Neural progenitor cell (in vitro differentiated cells): ENCODE results near the gene CDH12. TPM values are rescaled to one million over a fixed set of nuclear protein-coding genes. Genes with fewer than 3 reads are reported as not detected.

Experiments
- DNase-seq: peaks from one replicate; pipeline ENCODE4 v3.0.0-alpha.2; 2016; ENCODE audit warnings: low spot score
- H2AFZ ChIP-seq: fragments of 200-600 bp; sonication (generic); replicated peaks from 2 replicates; pipeline ENCODE4 v1.6.1; 2016; ENCODE audit warnings: antibody characterized with exemption
- H3F3A ChIP-seq: fragments of 200-600 bp; sonication (generic); 2 replicates; pipeline ENCODE4 v1.6.1; 2016; ENCODE audit warnings: antibody characterized with exemption, low read depth
- H3K27ac ChIP-seq: fragments of 200-600 bp; sonication (generic); 2 replicates; pipeline ENCODE4 v1.5.1; 2016; ENCODE audit warnings: mild to moderate bottlenecking
- H3K27me3 ChIP-seq: fragments of 200-600 bp; sonication (generic); 2 replicates; pipeline ENCODE4 v1.6.1; 2016; ENCODE audit warnings: mild to moderate bottlenecking, moderate library complexity
- H3K36me3 ChIP-seq: fragments of 200-600 bp; sonication (generic); 2 replicates; pipeline ENCODE4 v1.5.1; 2016
- H3K4me1 ChIP-seq: fragments of 200-600 bp; sonication (generic); 2 replicates; pipeline ENCODE4 v1.6.1; 2016; ENCODE audit warnings: mixed run types
- H3K4me2 ChIP-seq: fragments of 200-600 bp; sonication (generic); 2 replicates; pipeline ENCODE4 v1.6.1; 2016
- H3K4me3 ChIP-seq: fragments of 200-600 bp; sonication (generic); 2 replicates; pipeline ENCODE4 v1.5.1; 2016
- H3K79me2 ChIP-seq: fragments of 200-600 bp; sonication (generic); 2 replicates; pipeline ENCODE4 v1.6.1; 2016; ENCODE audit warnings: low read depth
- H3K9ac ChIP-seq: fragments of 200-600 bp; sonication (generic); 2 replicates; pipeline ENCODE4 v1.6.1; 2016
- H3K9me3 ChIP-seq: fragments of 200-600 bp; sonication (generic); 2 replicates; pipeline ENCODE4 v1.5.1; 2016; ENCODE audit warnings: low read depth
- H4K20me1 ChIP-seq: fragments of 200-600 bp; sonication (generic); 2 replicates; pipeline ENCODE4 v1.6.1; 2016; ENCODE audit warnings: low read depth
- H3K27ac Mint-ChIP-seq: 3 replicates; pipeline ENCODE4 v1.8.0; 2021; ENCODE audit warnings: mixed read lengths
- H3K27me3 Mint-ChIP-seq: 2 replicates; pipeline ENCODE4 v1.8.0; 2022; ENCODE audit warnings: low read depth, mild to moderate bottlenecking, inconsistent platforms, moderate library complexity, mixed read lengths; ENCODE audit not compliant: insufficient read depth
- H3K36me3 Mint-ChIP-seq: 3 replicates; pipeline ENCODE4 v1.8.0; 2021; ENCODE audit warnings: mixed read lengths
- H3K4me1 Mint-ChIP-seq: 3 replicates; pipeline ENCODE4 v1.8.0; 2021; ENCODE audit warnings: mixed read lengths
- H3K4me3 Mint-ChIP-seq: 3 replicates; pipeline ENCODE4 v1.8.0; 2021; ENCODE audit warnings: mild to moderate bottlenecking, moderate library complexity, mixed read lengths
- H3K9me3 Mint-ChIP-seq: 3 replicates; pipeline ENCODE4 v1.8.0; 2020; ENCODE audit warnings: mixed read lengths
- EZH2 ChIP-seq: fragments of 200-600 bp; sonication (generic); IDR thresholded peaks from 2 replicates; pipeline ENCODE4 v1.6.1; 2017; ENCODE audit warnings: antibody characterized with exemption, mild to moderate bottlenecking, moderate library complexity
- EZH2phosphoT487 ChIP-seq: fragments of 200-600 bp; sonication (generic); IDR thresholded peaks from 2 replicates; pipeline ENCODE4 v1.6.1; 2017; ENCODE audit warnings: antibody characterized with exemption
- total RNA-seq: library from RNA; depleted of rRNA; stranded (reverse); fragments of >200 nt; gene quantifications from 2 replicates; pipeline ENCODE4 v1.2.3, GENCODE V29; 2015; ENCODE audit warnings: low replicate concordance
- TF ChIP-seq, protein P1 (sequence below): fragments of 200-600 bp; sonication (generic); IDR thresholded peaks from 2 replicates; pipeline ENCODE4 v1.5.1; 2017; ENCODE audit warnings: antibody characterized with exemption, mild to moderate bottlenecking

The CDH12 gene
- total RNA-seq, 1 donor from 2014 or later: not detected

DNA sequence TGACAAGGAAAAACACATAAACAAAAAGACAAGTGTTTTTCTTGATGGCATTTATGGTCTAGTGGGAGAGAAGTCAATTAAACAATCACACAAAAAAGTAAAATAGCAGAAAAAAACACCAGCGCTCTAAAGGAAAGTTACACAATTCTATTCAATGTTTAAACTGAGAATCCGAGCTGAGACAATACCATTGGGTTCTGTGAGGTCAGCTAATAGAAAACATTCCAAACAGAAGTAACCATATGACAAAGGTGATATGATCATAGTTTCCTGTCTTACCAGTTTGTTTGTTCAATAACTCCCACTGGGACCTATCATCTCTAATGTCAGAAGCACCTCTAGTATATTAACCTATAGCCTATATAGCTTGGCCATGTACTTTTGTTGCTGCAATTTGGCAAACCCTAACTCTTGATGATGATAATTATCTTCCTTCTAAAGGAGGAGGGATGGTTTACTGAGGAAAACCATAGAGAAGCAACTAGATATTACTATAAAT lies 1030.0 kb downstream of the CDH12 start:
- Histone ChIP-seq H4K20me1 (no peaks in the 10 kb centered on the region), H3K4me3 (no peak overlapping the region), H3F3A (no peaks in the 10 kb centered on the region), H3K9ac (no peak overlapping the region), H3K27me3 (no peaks in the 10 kb centered on the region), H3K36me3 (no peaks in the 10 kb centered on the region), H2AFZ (no peak overlapping the region), H3K4me1 (no peaks in the 10 kb centered on the region), H3K9me3 (no peaks in the 10 kb centered on the region), H3K27ac (no peak overlapping the region), H3K79me2 (no peaks in the 10 kb centered on the region), H3K4me2 (no peak overlapping the region)
- Mint-ChIP-seq H3K4me3 (no peak overlapping the region), H3K9me3 (no peaks in the 10 kb centered on the region), H3K4me1 (no peaks in the 10 kb centered on the region), H3K27me3 (no peaks in the 10 kb centered on the region), H3K36me3 (no peaks in the 10 kb centered on the region), H3K27ac (no peak overlapping the region)
- TF ChIP-seq EZH2 (no peak), EZH2phosphoT487 (no peak)
- TF ChIP-seq, protein P1, sequence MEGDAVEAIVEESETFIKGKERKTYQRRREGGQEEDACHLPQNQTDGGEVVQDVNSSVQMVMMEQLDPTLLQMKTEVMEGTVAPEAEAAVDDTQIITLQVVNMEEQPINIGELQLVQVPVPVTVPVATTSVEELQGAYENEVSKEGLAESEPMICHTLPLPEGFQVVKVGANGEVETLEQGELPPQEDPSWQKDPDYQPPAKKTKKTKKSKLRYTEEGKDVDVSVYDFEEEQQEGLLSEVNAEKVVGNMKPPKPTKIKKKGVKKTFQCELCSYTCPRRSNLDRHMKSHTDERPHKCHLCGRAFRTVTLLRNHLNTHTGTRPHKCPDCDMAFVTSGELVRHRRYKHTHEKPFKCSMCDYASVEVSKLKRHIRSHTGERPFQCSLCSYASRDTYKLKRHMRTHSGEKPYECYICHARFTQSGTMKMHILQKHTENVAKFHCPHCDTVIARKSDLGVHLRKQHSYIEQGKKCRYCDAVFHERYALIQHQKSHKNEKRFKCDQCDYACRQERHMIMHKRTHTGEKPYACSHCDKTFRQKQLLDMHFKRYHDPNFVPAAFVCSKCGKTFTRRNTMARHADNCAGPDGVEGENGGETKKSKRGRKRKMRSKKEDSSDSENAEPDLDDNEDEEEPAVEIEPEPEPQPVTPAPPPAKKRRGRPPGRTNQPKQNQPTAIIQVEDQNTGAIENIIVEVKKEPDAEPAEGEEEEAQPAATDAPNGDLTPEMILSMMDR: no peak
- no peak for DNase-seq

- Histone ChIP-seq H2AFZ (no peak overlapping the region), H4K20me1 (no peaks in the 10 kb centered on the region), H3K27ac (no peak overlapping the region), H3K27me3 (no peaks in the 10 kb centered on the region), H3K4me2 (no peak overlapping the region), H3K9me3 (no peaks in the 10 kb centered on the region), H3K4me1 (no peaks in the 10 kb centered on the region), H3K4me3 (no peak overlapping the region), H3K79me2 (no peaks in the 10 kb centered on the region), H3K36me3 (no peaks in the 10 kb centered on the region), H3F3A (no peaks in the 10 kb centered on the region), H3K9ac (no peak overlapping the region)
- no peak for TF ChIP-seq EZH2
- TF ChIP-seq EZH2phosphoT487: no peak
- TF ChIP-seq, protein P1: no peak
- DNase-seq: no peak
- H3K4me3 Mint-ChIP-seq: no peak overlapping the region
- H3K4me1 Mint-ChIP-seq: no peaks in the 10 kb centered on the region
- H3K27me3 Mint-ChIP-seq: no peaks in the 10 kb centered on the region
- no peak overlapping the region for H3K27ac Mint-ChIP-seq
- H3K9me3 Mint-ChIP-seq: no peaks in the 10 kb centered on the region
- H3K36me3 Mint-ChIP-seq: no peaks in the 10 kb centered on the region
Observed at GRCh38 chr5:21820527-21820926, 1032.6 kb downstream of the CDH12 start.

GRCh38 chr5:21818370-21818720 lies 1034.8 kb downstream of the CDH12 start:
- TF ChIP-seq EZH2 (no peak), EZH2phosphoT487 (no peak)
- TF ChIP-seq, protein P1: no peak
- Histone ChIP-seq H3K79me2 (no peaks in the 10 kb centered on the region), H3K9ac (no peak overlapping the region), H3K4me3 (no peak overlapping the region), H3K27ac (no peak overlapping the region), H3K4me2 (no peak overlapping the region), H3K36me3 (no peaks in the 10 kb centered on the region), H3F3A (no peaks in the 10 kb centered on the region), H2AFZ (no peak overlapping the region), H3K27me3 (no peaks in the 10 kb centered on the region), H3K9me3 (no peaks in the 10 kb centered on the region), H3K4me1 (no peaks in the 10 kb centered on the region), H4K20me1 (no peaks in the 10 kb centered on the region)
- no peaks in the 10 kb centered on the region for H3K36me3 Mint-ChIP-seq
- no peak overlapping the region for H3K27ac Mint-ChIP-seq
- H3K27me3 Mint-ChIP-seq: no peaks in the 10 kb centered on the region
- H3K4me3 Mint-ChIP-seq: no peak overlapping the region
- DNase-seq: no peak
- H3K9me3 Mint-ChIP-seq: no peaks in the 10 kb centered on the region
- no peaks in the 10 kb centered on the region for H3K4me1 Mint-ChIP-seq
